ENCODE data around the gene PDE8A. TPM values are rescaled to one million over a fixed set of nuclear protein-coding genes. Genes with fewer than 3 reads are reported as not detected.
A peak's percentile ranks its signal among the peaks of the same experiment; 100 is the strongest.

Gene PDE8A
- total and polyA plus RNA-seq, 2 of the 13 experiments (the other 11 are each of a cell fraction or from before 2014, with no cell fraction given) = 26.3 to 48.5 TPM

DNA sequence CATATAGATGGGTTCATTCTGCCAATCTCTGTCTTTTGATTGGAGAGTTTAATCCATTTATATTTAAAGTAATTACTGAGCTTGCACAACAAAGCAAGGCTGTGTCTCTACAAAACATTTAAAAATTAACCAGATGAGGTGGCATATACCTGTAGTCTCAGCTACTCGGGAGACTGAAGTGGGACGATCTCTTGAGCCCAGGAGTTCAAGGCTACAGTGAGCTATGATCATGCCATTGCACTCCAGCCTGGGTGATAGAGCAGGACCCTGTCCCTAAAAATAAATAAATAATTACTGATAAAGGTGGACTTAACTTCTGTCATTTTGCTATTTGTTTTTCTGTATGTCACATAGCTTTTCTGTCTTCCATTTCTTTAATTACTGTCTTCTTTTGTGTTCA is 78.1 kb downstream of the PDE8A start:
- ChIA-PET POLR2A (no interaction called here), CTCF (ENCODE audit: low intra/inter-chr PET ratio, low total read pairs) (no interaction called here)
- Histone ChIP-seq H2AFZ (ENCODE audit: low read length) (no peak overlapping the region), H3K9me3 (ENCODE audit: low read length) (0 out of 2 replicates have a peak, but pooled peaks cover 5% of the 10 kb centered on the region), H3K27ac (ENCODE audit: extremely low read length, insufficient read depth, low read length) (peak overlapping the region; percentile 38), H3K36me3 (replicated peaks in 1 of 2; ENCODE audit: control insufficient read depth in 1 of 2, insufficient read depth in 2 of 2, low read length in 2 of 2) (peaks cover 0 to 1% of the 10 kb centered on the region in 2 experiments; a peak in 1 of 5 replicates), H3K9ac (ENCODE audit: insufficient read depth, low read depth, low read length) (no peak overlapping the region), H3K27me3 (ENCODE audit: control insufficient read depth in 1 of 2, insufficient read depth in 2 of 2, low read length in 2 of 2) (no peaks in the 10 kb centered on the region), H3K4me2 (ENCODE audit: low read depth, low read length) (peak overlapping the region; percentile 34; the same call in 1 of the 2 replicates), H3K4me3 (replicated peaks in 1 of 3; ENCODE audit: insufficient read depth in 1 of 3, low read depth in 2 of 3, low read length in 3 of 3) (peak overlapping the region in 1 of 3 experiments; percentile 17; a peak in 1 of 6 replicates), H3K4me1 (ENCODE audit: insufficient read depth, low read length) (peaks cover 52% of the 10 kb centered on the region), H3K79me2 (ENCODE audit: insufficient read depth, low read length) (peaks cover 79% of the 10 kb centered on the region), H4K20me1 (ENCODE audit: insufficient read depth, low read length) (no peaks in the 10 kb centered on the region)
- WGBS (ENCODE audit: low lambda C conversion rate) = 3% methylated on average over 2 of the region's 2 CpGs
- no peak for DNase-seq (ENCODE audit: low spot score)
- intact Hi-C loops (cut with micrococcal nuclease; ENCODE audit: unreplicated experiment) = no loop called here
- in situ Hi-C loops (cut with HindIII; ENCODE audit: extremely low pct_ligation_motif_present, low pct_unique_long_range_greater_than_20kb) = no loop called here
- peak; percentile 56; the same call in 2 of the 3 replicates for ATAC-seq
- no TSS peak for BruUV-seq (replicated peaks)
- no peak for FAIRE-seq
- no peak for TF ChIP-seq NR2F6 (IDR thresholded peaks at IDR 0.05)
- TF ChIP-seq NR2F6 (CRISPR knock-in tag; IDR thresholded peaks at IDR 0.05) = no peak
- no peak for TF ChIP-seq HCFC1 (IDR thresholded peaks at IDR 0.05; ENCODE audit: low read depth, low read length)
- no peak for TF ChIP-seq CREB1 (IDR thresholded peaks at IDR 0.05)
- 0 out of 2 replicates have a peak, but pooled peaks have one; percentile 38 for TF ChIP-seq CREB1 (CRISPR knock-in tag; IDR thresholded peaks at IDR 0.05)
- peak; percentile 61 for TF ChIP-seq HNF4A (CRISPR knock-in tag; IDR thresholded peaks at IDR 0.05)
- TF ChIP-seq NFATC3 (CRISPR knock-in tag; IDR thresholded peaks at IDR 0.05) = no peak
- TF ChIP-seq, protein P1, sequence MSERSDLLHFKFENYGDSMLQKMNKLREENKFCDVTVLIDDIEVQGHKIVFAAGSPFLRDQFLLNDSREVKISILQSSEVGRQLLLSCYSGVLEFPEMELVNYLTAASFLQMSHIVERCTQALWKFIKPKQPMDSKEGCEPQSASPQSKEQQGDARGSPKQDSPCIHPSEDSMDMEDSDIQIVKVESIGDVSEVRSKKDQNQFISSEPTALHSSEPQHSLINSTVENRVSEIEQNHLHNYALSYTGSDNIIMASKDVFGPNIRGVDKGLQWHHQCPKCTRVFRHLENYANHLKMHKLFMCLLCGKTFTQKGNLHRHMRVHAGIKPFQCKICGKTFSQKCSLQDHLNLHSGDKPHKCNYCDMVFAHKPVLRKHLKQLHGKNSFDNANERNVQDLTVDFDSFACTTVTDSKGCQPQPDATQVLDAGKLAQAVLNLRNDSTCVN (CRISPR knock-in tag; IDR thresholded peaks at IDR 0.05; ENCODE audit: borderline replicate concordance) = no peak; the same call in 1 of the 2 replicates
- no peak for TF ChIP-seq ERF (CRISPR knock-in tag; IDR thresholded peaks at IDR 0.05)
- TF ChIP-seq, protein P2, sequence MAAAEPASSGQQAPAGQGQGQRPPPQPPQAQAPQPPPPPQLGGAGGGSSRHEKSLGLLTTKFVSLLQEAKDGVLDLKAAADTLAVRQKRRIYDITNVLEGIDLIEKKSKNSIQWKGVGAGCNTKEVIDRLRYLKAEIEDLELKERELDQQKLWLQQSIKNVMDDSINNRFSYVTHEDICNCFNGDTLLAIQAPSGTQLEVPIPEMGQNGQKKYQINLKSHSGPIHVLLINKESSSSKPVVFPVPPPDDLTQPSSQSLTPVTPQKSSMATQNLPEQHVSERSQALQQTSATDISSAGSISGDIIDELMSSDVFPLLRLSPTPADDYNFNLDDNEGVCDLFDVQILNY (CRISPR knock-in tag; conservative IDR thresholded peaks at IDR 0.05) = no peak
- TF ChIP-seq SOX5 (CRISPR knock-in tag; IDR thresholded peaks at IDR 0.05; ENCODE audit: borderline replicate concordance) = peak; percentile 43; the same call in 1 of the 2 replicates
- TF ChIP-seq MED1 (CRISPR knock-in tag; IDR thresholded peaks at IDR 0.05) = peak; percentile 35; the same call in 1 of the 2 replicates
- no peak for TF ChIP-seq ZSCAN29 (CRISPR knock-in tag; conservative IDR thresholded peaks at IDR 0.05)
- TF ChIP-seq, protein P3, sequence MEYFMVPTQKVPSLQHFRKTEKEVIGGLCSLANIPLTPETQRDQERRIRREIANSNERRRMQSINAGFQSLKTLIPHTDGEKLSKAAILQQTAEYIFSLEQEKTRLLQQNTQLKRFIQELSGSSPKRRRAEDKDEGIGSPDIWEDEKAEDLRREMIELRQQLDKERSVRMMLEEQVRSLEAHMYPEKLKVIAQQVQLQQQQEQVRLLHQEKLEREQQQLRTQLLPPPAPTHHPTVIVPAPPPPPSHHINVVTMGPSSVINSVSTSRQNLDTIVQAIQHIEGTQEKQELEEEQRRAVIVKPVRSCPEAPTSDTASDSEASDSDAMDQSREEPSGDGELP (IDR thresholded peaks at IDR 0.05; ENCODE audit: borderline replicate concordance, low read depth) = no peak
- TF ChIP-seq, protein P4, sequence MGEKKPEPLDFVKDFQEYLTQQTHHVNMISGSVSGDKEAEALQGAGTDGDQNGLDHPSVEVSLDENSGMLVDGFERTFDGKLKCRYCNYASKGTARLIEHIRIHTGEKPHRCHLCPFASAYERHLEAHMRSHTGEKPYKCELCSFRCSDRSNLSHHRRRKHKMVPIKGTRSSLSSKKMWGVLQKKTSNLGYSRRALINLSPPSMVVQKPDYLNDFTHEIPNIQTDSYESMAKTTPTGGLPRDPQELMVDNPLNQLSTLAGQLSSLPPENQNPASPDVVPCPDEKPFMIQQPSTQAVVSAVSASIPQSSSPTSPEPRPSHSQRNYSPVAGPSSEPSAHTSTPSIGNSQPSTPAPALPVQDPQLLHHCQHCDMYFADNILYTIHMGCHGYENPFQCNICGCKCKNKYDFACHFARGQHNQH (CRISPR knock-in tag; IDR thresholded peaks at IDR 0.05) = no peak
- TF ChIP-seq, protein P5, sequence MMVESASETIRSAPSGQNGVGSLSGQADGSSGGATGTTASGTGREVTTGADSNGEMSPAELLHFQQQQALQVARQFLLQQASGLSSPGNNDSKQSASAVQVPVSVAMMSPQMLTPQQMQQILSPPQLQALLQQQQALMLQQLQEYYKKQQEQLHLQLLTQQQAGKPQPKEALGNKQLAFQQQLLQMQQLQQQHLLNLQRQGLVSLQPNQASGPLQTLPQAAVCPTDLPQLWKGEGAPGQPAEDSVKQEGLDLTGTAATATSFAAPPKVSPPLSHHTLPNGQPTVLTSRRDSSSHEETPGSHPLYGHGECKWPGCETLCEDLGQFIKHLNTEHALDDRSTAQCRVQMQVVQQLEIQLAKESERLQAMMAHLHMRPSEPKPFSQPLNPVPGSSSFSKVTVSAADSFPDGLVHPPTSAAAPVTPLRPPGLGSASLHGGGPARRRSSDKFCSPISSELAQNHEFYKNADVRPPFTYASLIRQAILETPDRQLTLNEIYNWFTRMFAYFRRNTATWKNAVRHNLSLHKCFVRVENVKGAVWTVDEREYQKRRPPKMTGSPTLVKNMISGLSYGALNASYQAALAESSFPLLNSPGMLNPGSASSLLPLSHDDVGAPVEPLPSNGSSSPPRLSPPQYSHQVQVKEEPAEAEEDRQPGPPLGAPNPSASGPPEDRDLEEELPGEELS (CRISPR knock-in tag; IDR thresholded peaks at IDR 0.05) = peak; percentile 39; the same call in 1 of the 2 replicates
